ENCODE results near the gene AP1S3. TPM values are rescaled to one million over a fixed set of nuclear protein-coding genes. Genes with fewer than 3 reads are reported as not detected.
"Not testable (repeated sequence)": the region's sequence is repeated elsewhere in the genome, so short reads cannot be mapped to it uniquely, and the experiment has no call there.

The AP1S3 gene
- total RNA-seq, 1 donor from 2014 or later = 4.1 TPM

GRCh38 chr2:223767341-223767740 is 70.0 kb downstream of the AP1S3 start:
- Mint-ChIP-seq H3K4me3 (no peak overlapping the region), H3K4me1 (peaks cover 6% of the 10 kb centered on the region), H3K27ac (ENCODE audit: unreplicated experiment) (no peak overlapping the region), H3K27me3 (ENCODE audit: low read depth) (no peaks in the 10 kb centered on the region), H3K36me3 (ENCODE audit: low read depth) (no peaks in the 10 kb centered on the region), H3K9me3 (peaks cover 3% of the 10 kb centered on the region)
- TF ChIP-seq, protein P1, sequence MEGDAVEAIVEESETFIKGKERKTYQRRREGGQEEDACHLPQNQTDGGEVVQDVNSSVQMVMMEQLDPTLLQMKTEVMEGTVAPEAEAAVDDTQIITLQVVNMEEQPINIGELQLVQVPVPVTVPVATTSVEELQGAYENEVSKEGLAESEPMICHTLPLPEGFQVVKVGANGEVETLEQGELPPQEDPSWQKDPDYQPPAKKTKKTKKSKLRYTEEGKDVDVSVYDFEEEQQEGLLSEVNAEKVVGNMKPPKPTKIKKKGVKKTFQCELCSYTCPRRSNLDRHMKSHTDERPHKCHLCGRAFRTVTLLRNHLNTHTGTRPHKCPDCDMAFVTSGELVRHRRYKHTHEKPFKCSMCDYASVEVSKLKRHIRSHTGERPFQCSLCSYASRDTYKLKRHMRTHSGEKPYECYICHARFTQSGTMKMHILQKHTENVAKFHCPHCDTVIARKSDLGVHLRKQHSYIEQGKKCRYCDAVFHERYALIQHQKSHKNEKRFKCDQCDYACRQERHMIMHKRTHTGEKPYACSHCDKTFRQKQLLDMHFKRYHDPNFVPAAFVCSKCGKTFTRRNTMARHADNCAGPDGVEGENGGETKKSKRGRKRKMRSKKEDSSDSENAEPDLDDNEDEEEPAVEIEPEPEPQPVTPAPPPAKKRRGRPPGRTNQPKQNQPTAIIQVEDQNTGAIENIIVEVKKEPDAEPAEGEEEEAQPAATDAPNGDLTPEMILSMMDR (conservative IDR thresholded peaks at IDR 0.05) = no peak
- no peak for DNase-seq (ENCODE audit: low read depth, low spot score)

DNA sequence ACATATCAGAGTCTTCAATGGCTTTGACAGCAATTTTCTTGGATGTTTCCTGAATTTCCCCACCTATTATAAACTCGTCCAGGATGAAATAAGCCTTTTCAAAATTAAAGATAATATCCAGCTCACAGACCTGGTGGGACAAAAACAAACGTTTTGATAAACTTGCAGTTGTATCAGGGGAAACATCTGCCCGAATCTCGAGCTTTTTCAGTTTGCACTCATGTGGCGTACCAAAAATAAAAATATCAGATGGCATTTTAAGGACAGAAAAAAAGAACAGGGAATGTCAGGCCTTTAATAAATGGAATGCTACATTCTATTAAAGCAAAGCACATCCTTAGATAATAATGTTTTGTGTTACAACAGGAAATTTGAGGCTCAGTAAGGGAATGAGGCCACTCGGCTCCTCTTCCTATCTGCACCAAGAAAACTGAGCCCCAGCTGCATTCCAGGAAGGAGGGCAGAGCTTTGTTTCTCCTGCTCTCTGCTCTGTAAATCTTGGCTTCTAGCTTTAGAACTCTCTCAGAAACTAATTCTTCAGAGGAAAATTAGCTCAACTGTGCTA is 72.1 kb downstream of the AP1S3 start:
- H3K4me3 Mint-ChIP-seq = no peak overlapping the region
- TF ChIP-seq, protein P1 (conservative IDR thresholded peaks at IDR 0.05) = no peak
- peaks cover 6% of the 10 kb centered on the region for H3K4me1 Mint-ChIP-seq
- H3K36me3 Mint-ChIP-seq (ENCODE audit: low read depth) = no peaks in the 10 kb centered on the region
- no peaks in the 10 kb centered on the region for H3K27me3 Mint-ChIP-seq (ENCODE audit: low read depth)
- peaks cover 3% of the 10 kb centered on the region for H3K9me3 Mint-ChIP-seq
- no peak for DNase-seq (ENCODE audit: low read depth, low spot score)
- H3K27ac Mint-ChIP-seq (ENCODE audit: unreplicated experiment) = no peak overlapping the region

- DNase-seq (ENCODE audit: low read depth, low spot score) = no peak
- Mint-ChIP-seq H3K27ac (ENCODE audit: unreplicated experiment) (no peak overlapping the region), H3K4me1 (peaks cover 8% of the 10 kb centered on the region), H3K9me3 (peaks cover 3% of the 10 kb centered on the region), H3K27me3 (ENCODE audit: low read depth) (no peaks in the 10 kb centered on the region), H3K4me3 (no peak overlapping the region), H3K36me3 (ENCODE audit: low read depth) (no peaks in the 10 kb centered on the region)
- TF ChIP-seq, protein P1 (conservative IDR thresholded peaks at IDR 0.05) = no peak
Measured at GRCh38 chr2:223764796-223765195, 72.6 kb downstream of the AP1S3 start.

GRCh38 chr2:223762853-223763252 is 74.5 kb downstream of the AP1S3 start:
- no peak overlapping the region for H3K4me3 Mint-ChIP-seq
- peaks cover 19% of the 10 kb centered on the region for H3K4me1 Mint-ChIP-seq

GRCh38 chr2:223761746-223762145 is 75.6 kb downstream of the AP1S3 start:
- not testable (repeated sequence) for DNase-seq (ENCODE audit: low read depth, low spot score); H3K27me3 Mint-ChIP-seq (ENCODE audit: low read depth); H3K9me3 Mint-ChIP-seq; H3K4me3 Mint-ChIP-seq; H3K36me3 Mint-ChIP-seq (ENCODE audit: low read depth); H3K27ac Mint-ChIP-seq (ENCODE audit: unreplicated experiment)
- peaks cover 19% of the 10 kb centered on the region for H3K4me1 Mint-ChIP-seq

More at GRCh38 chr2:223762853-223763252, 74.5 kb downstream of the AP1S3 start:
- Mint-ChIP-seq H3K27ac (ENCODE audit: unreplicated experiment) (no peak overlapping the region), H3K36me3 (ENCODE audit: low read depth) (no peaks in the 10 kb centered on the region), H3K27me3 (ENCODE audit: low read depth) (no peaks in the 10 kb centered on the region), H3K9me3 (peaks cover 3% of the 10 kb centered on the region)
- no peak for DNase-seq (ENCODE audit: low read depth, low spot score)
- TF ChIP-seq, protein P1 (conservative IDR thresholded peaks at IDR 0.05) = no peak

GRCh38 chr2:223760838-223761502 is 76.4 kb downstream of the AP1S3 start:
- Mint-ChIP-seq H3K36me3 (ENCODE audit: low read depth) (no peaks in the 10 kb centered on the region), H3K27ac (ENCODE audit: unreplicated experiment) (no peak overlapping the region), H3K9me3 (peaks cover 2% of the 10 kb centered on the region), H3K27me3 (ENCODE audit: low read depth) (no peaks in the 10 kb centered on the region), H3K4me3 (no peak overlapping the region), H3K4me1 (peaks cover 17% of the 10 kb centered on the region)
- TF ChIP-seq, protein P1 (conservative IDR thresholded peaks at IDR 0.05) = no peak
- DNase-seq (ENCODE audit: low read depth, low spot score) = no peak

All from neural crest cell (in vitro differentiated cells).